ENCODE measurements around the gene POLL. TPM values are rescaled to one million over a fixed set of nuclear protein-coding genes. Genes with fewer than 3 reads are reported as not detected.

Gene POLL
- total RNA-seq, 2 donors from 2014 or later = 31.4 to 43.0 TPM

DNA sequence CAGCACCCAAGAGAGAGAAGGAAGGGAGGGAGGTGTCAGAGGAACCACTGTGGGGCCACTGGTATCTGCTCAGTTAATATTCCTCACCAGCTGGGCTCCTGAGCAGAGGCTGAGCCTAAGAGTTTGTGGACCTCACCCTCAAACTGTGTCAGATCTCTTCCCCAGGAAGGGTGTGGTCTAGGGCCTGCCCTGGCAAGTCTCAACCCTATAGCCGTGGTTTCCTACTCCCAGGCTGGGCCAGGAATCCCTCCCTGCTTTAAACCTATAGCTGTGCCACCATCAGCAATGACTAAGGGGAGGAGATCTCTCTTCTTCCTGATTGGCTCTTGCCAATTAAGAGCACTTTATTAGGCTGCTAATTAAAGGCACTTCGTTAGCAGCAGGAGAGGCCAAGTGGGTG, 29.9 kb downstream of the POLL start:
- Mint-ChIP-seq H3K9me3 (no peaks in the 10 kb centered on the region), H3K27ac (peak overlapping the region; percentile 69 to 81)
- no peak for DNase-seq (ENCODE audit: low spot score in 2 of 2)

GRCh38 chr10:101557541-101557940, 30.5 kb downstream of the POLL start:
- H3K36me3 Mint-ChIP-seq = peaks cover 0 to 4% of the 10 kb centered on the region in 2 donors
- peak overlapping the region; percentile 69 to 81 for H3K27ac Mint-ChIP-seq
- ATAC-seq (no peak), DNase-seq (ENCODE audit: low spot score in 2 of 2) (no peak)
- no peaks in the 10 kb centered on the region for H3K9me3 Mint-ChIP-seq

More for the DNA sequence above, 29.9 kb downstream of the POLL start:
- no peaks in the 10 kb centered on the region for H3K36me3 Mint-ChIP-seq
- ATAC-seq = peak in 1 of 2 donors; percentile 68

DNA sequence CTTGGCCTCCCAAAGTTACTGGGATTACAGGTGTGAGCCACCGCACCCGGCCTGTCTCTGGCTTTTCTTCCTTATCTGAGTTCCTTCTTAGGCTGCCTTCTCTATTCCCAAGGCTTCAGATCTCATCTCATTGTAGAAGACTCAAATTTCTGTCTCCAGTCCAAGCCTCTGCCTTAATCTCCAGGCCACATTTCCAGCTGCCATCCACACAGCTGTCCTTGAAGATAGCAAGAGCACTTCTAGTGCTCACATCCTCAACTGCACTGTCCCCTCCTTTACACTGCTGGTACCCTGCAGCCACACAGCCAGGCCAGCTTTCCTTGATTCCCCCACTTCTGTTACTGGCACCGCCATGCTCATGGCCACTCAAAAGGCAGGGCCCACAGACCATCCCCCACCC, 35.6 kb downstream of the POLL start:
- Mint-ChIP-seq H3K9me3 (no peaks in the 10 kb centered on the region), H3K27ac (peak overlapping the region; percentile 3 to 22), H3K36me3 (peaks cover 0 to 13% of the 10 kb centered on the region in 2 donors)
- no peak for DNase-seq (ENCODE audit: low spot score in 2 of 2)
- ATAC-seq = no peak

DNA sequence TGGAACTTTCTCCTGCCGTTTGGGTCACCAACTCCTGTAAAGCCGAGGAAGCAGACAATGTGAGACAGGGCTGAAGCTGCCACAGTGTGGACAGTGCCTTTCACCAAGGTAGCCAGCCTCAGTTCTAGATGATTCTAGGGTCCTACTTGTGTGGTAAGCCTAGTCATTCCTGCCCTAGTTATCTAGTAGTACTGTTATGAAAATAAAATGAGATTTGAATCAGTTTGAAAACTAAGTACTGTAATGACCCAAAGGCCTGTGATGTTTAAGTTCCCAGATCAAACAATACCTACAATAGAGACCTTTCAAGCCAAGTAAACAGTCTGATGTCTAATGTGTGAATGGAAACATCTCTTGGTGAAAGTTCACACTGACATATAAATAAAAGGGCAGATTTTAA, 37.1 kb downstream of the POLL start:
- H3K9me3 Mint-ChIP-seq = no peaks in the 10 kb centered on the region
- H3K36me3 Mint-ChIP-seq = peaks cover 0 to 13% of the 10 kb centered on the region in 2 donors
- ATAC-seq (peak; percentile 69 to 96), DNase-seq (ENCODE audit: low spot score in 2 of 2) (no peak)
- H3K27ac Mint-ChIP-seq = peak overlapping the region; percentile 17 to 78

DNA sequence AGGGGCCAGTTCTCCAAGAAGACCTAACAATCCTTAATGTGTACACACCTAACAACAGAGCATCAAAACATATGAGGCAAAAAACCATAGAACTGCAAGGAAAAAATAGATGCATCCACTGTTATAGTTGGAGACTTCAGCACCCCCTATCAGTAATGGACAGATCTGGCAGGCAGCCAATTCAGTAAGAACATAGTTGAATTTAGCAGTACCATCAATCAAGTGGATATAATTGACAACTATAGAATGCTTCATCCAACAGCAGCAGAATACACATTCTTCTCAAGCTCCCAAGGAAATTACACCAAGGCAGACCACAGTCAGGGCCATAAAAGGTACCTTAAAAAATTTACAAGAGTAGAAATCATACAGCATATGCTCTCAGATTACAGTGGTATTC, 42.2 kb downstream of the POLL start:
- Mint-ChIP-seq H3K27ac (no peak overlapping the region), H3K36me3 (no peaks in the 10 kb centered on the region), H3K9me3 (no peaks in the 10 kb centered on the region)
- DNase-seq (ENCODE audit: low spot score in 2 of 2) = no peak
- no peak for ATAC-seq

DNA sequence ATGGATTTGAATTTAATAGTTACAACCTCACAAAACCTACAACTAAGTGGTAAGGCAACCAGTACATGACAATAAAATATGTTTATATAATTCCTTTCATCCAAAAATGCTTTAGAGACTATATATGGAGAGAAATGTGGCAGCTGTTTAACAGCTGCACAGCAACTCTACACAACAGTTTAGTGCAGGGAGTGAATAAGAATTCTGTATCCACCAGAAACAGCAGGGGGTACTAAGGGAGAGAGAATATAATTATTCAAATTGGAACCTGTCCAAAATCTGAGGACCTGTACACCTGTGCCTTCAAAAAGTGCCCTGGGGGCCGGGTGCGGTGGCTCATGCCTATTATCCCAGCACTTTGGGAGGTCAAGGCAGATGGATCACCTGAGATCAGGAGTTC, 49.6 kb downstream of the POLL start:
- ATAC-seq (no peak), DNase-seq (ENCODE audit: low spot score in 2 of 2) (no peak)
- Mint-ChIP-seq H3K36me3 (no peaks in the 10 kb centered on the region), H3K27ac (no peak overlapping the region), H3K9me3 (no peaks in the 10 kb centered on the region)

DNA sequence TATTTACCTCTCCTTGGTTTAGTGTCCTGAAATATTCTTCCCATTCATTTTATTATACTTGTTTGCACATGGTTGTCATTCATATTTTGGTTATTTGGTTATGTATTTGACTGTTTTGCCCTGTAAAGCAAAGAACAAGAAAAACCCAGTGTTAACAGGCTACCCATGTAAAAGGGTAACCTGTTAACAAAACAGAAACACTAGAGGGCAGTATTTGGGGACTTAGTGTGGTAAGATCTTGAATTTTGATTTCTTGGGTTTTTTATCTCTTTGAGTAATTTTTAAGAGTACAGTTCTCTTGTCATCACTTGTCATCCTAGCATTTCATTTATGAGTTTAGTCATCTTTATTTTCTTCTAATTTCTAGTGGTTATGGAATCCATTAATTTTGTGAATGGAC, 51.3 kb downstream of the POLL start:
- Mint-ChIP-seq H3K36me3 (no peaks in the 10 kb centered on the region), H3K9me3 (no peaks in the 10 kb centered on the region), H3K27ac (no peak overlapping the region)
- ATAC-seq (no peak), DNase-seq (ENCODE audit: low spot score in 2 of 2) (no peak)

DNA sequence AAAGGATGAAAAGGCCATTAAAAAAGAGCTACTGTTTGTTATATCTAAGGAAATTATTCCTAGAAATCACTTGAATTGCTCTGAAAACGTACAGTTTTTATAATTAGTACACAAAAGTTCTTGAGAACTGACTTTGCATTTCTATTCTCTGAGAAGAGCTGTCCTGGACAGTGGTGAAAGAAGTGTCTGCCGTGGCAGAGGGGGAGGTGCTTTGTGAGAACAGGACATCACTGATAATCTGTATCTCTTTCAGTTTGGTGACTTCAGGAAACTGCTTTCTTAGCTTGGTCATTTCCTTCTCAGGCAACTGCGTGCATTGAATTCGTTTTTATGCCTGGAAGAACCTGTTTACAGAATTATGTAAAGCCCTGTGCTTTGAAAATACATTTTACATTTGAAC, 52.1 kb downstream of the POLL start:
- H3K9me3 Mint-ChIP-seq = no peaks in the 10 kb centered on the region
- DNase-seq (ENCODE audit: low spot score in 2 of 2) (no peak), ATAC-seq (no peak)
- H3K27ac Mint-ChIP-seq = no peak overlapping the region
- H3K36me3 Mint-ChIP-seq = no peaks in the 10 kb centered on the region

- no peaks in the 10 kb centered on the region for H3K9me3 Mint-ChIP-seq
- H3K27ac Mint-ChIP-seq = no peak overlapping the region
- ATAC-seq (no peak), DNase-seq (ENCODE audit: low spot score in 2 of 2) (no peak)
- H3K36me3 Mint-ChIP-seq = no peaks in the 10 kb centered on the region
These were observed 58.1 kb downstream of the POLL start for GRCh38 chr10:101529725-101530553.

DNA sequence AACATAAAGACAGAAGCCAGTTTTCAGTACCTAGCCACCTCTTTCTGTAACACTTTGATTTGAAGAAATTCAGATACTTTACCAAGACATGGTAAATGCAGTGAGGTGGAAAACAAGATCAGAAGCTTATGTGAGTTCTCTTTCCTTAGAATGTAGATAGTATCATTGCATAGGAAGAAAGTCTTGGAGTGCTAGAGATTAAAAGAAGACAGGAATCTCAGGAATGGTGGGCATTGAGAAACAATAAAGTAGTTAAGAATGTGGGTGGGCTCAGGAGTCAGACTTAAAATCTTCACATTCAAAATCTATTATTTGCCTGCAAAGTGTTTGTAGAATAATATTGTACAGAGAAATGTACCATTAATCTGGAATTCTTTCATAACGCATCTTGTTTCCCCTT, 58.9 kb downstream of the POLL start:
- no peak for DNase-seq (ENCODE audit: low spot score in 2 of 2)
- ATAC-seq = no peak
- H3K27ac Mint-ChIP-seq = no peak overlapping the region
- no peaks in the 10 kb centered on the region for H3K36me3 Mint-ChIP-seq
- H3K9me3 Mint-ChIP-seq = no peaks in the 10 kb centered on the region

Other genes with a start within 250 kb of the POLL start
- gene BTRC, start 234.1 kb downstream of the POLL start, total RNA-seq = 10 to 100 TPM; 12.0 to 20.9 TPM
- 10 to 100 TPM in 1 of 2 donors, 1 to 10 TPM in 1; 3.1 to 23.9 TPM for gene DPCD, start 64 bp upstream of the POLL start, total RNA-seq
- 10 to 100 TPM; 35.7 to 40.3 TPM for gene FBXW4, start 106.9 kb upstream of the POLL start, total RNA-seq
- gene FGF8, start 187.9 kb upstream of the POLL start, total RNA-seq = not detected
- 100 to 1,000 TPM; 108 to 148 TPM for gene NPM3, start 195.2 kb upstream of the POLL start, total RNA-seq
- gene OGA, start 230.2 kb upstream of the POLL start, total RNA-seq = 100 to 1,000 TPM; 136 to 238 TPM